Stimulated activated naive CD8-positive, alpha-beta T cell treated with anti-CD3 and anti-CD28 coated beads, Interleukin-15, amount 100 ng/mL, for 72 hours (primary cell): ENCODE data around the gene OR2T1.

Experiments
- ATAC-seq: fragments of 150-1000 bp; cut with Tn5 transposase; 2 replicates; pipeline ENCODE4 v1.10.0; 2021; ENCODE audit warnings: mild to moderate bottlenecking, moderate library complexity
- DNase-seq, 2 donors: peaks; one replicate each; pipeline ENCODE4 v3.0.0; 2021 to 2022
- H3K27ac Mint-ChIP-seq, 2 donors: one replicate each; pipeline ENCODE4 v1.8.0; 2022; ENCODE audit warnings: mild to moderate bottlenecking in 2 of 2, mixed read lengths in 2 of 2, moderate library complexity in 2 of 2
- H3K27me3 Mint-ChIP-seq: one replicate; pipeline ENCODE4 v1.8.0; 2022; ENCODE audit warnings: mixed read lengths
- H3K4me1 Mint-ChIP-seq: one replicate; pipeline ENCODE4 v1.8.0; 2022; ENCODE audit warnings: mild to moderate bottlenecking, mixed read lengths
- H3K4me3 Mint-ChIP-seq, 2 donors: one replicate each; pipeline ENCODE4 v1.8.0; 2022; ENCODE audit warnings: mild to moderate bottlenecking in 2 of 2, mixed read lengths in 2 of 2, moderate library complexity in 1 of 2
- H3K9me3 Mint-ChIP-seq, 2 donors: one replicate each; pipeline ENCODE4 v1.8.0; 2022; ENCODE audit warnings: mixed read lengths in 2 of 2

OR2T1 gene

GRCh38 chr1:248402748-248403147, at the start of gene OR2T1:
TSS of gene OR2T1 (plus strand) at chr1:248403048. CDS start at chr1:248406148, 3,100 bp downstream.
- no peaks in the 10 kb centered on the region for H3K27me3 Mint-ChIP-seq

GRCh38 chr1:248359415-248359814, 43.4 kb upstream of the OR2T1 start:
- Mint-ChIP-seq H3K4me3 (no peak overlapping the region), H3K4me1 (no peaks in the 10 kb centered on the region), H3K27ac (no peak overlapping the region), H3K9me3 (peaks cover 0 to under 1% of the 10 kb centered on the region in 2 donors), H3K27me3 (peaks cover 8% of the 10 kb centered on the region)
- ATAC-seq (no peak), DNase-seq (no peak)

More at GRCh38 chr1:248402748-248403147, at the start of gene OR2T1:
- Mint-ChIP-seq H3K9me3 (peaks cover 0 to 5% of the 10 kb centered on the region in 2 donors), H3K27ac (no peak within 1 kb of the TSS), H3K4me1 (peaks cover 13% of the 10 kb centered on the region), H3K4me3 (no peak within 1 kb of the TSS)
- no peak for DNase-seq
- no peak for ATAC-seq

GRCh38 chr1:248361121-248361715, 41.6 kb upstream of the OR2T1 start, which contains the start of gene OR2T4:
TSS of gene OR2T4 (plus strand) at chr1:248361665. CDS start at chr1:248361665, 0 bp downstream.
- Mint-ChIP-seq H3K27ac (peak within 1 kb of the TSS in 1 of 2 donors; percentile 15), H3K4me1 (no peaks in the 10 kb centered on the region), H3K4me3 (no peak within 1 kb of the TSS), H3K27me3 (peaks cover 8% of the 10 kb centered on the region), H3K9me3 (peaks cover 0 to 6% of the 10 kb centered on the region in 2 donors)
- DNase-seq = no peak
- ATAC-seq = no peak

GRCh38 chr1:248366609-248367008, 36.2 kb upstream of the OR2T1 start:
- H3K27me3 Mint-ChIP-seq = peaks cover 8% of the 10 kb centered on the region
- DNase-seq (no peak), ATAC-seq (no peak)
- H3K4me1 Mint-ChIP-seq = no peaks in the 10 kb centered on the region
- no peak overlapping the region for H3K27ac Mint-ChIP-seq
- H3K9me3 Mint-ChIP-seq = peaks cover 0 to 6% of the 10 kb centered on the region in 2 donors
- no peak overlapping the region for H3K4me3 Mint-ChIP-seq

- ATAC-seq (peak; percentile 55), DNase-seq (no peak)
- Mint-ChIP-seq H3K9me3 (no peaks in the 10 kb centered on the region), H3K4me1 (peaks cover 14% of the 10 kb centered on the region), H3K27ac (no peak overlapping the region), H3K4me3 (no peak overlapping the region), H3K27me3 (no peaks in the 10 kb centered on the region)
Observed at GRCh38 chr1:248372394-248372793, 30.5 kb upstream of the OR2T1 start.

GRCh38 chr1:248373761-248374160, 29.1 kb upstream of the OR2T1 start:
- no peaks in the 10 kb centered on the region for H3K9me3 Mint-ChIP-seq
- peaks cover 14% of the 10 kb centered on the region for H3K4me1 Mint-ChIP-seq

GRCh38 chr1:248375446-248375845, 27.4 kb upstream of the OR2T1 start, which contains the start of gene OR2T6:
TSS of gene OR2T6 (plus strand) at chr1:248375746. CDS start at chr1:248387609, 11,863 bp downstream.
- no peak for ATAC-seq
- Mint-ChIP-seq H3K27ac (peak within 1 kb of the TSS in 1 of 2 donors; percentile 50), H3K4me3 (no peak within 1 kb of the TSS), H3K4me1 (peaks cover 14% of the 10 kb centered on the region), H3K27me3 (no peaks in the 10 kb centered on the region), H3K9me3 (no peaks in the 10 kb centered on the region)
- DNase-seq = no peak

More at GRCh38 chr1:248373761-248374160, 29.1 kb upstream of the OR2T1 start:
- Mint-ChIP-seq H3K27me3 (no peaks in the 10 kb centered on the region), H3K27ac (peak overlapping the region in 1 of 2 donors; percentile 10), H3K4me3 (no peak overlapping the region)
- DNase-seq (no peak), ATAC-seq (no peak)

GRCh38 chr1:248376916-248377315, 25.9 kb upstream of the OR2T1 start:
- no peak overlapping the region for H3K27ac Mint-ChIP-seq
- ATAC-seq (no peak), DNase-seq (no peak)
- no peaks in the 10 kb centered on the region for H3K27me3 Mint-ChIP-seq
- H3K4me1 Mint-ChIP-seq = peaks cover 11% of the 10 kb centered on the region
- H3K9me3 Mint-ChIP-seq = no peaks in the 10 kb centered on the region
- no peak overlapping the region for H3K4me3 Mint-ChIP-seq

- H3K27ac Mint-ChIP-seq = no peak overlapping the region
- no peaks in the 10 kb centered on the region for H3K27me3 Mint-ChIP-seq
- no peaks in the 10 kb centered on the region for H3K4me1 Mint-ChIP-seq
- ATAC-seq (no peak), DNase-seq (no peak)
- no peaks in the 10 kb centered on the region for H3K9me3 Mint-ChIP-seq
- no peak overlapping the region for H3K4me3 Mint-ChIP-seq
Observed at GRCh38 chr1:248380854-248381253, 22.0 kb upstream of the OR2T1 start.

GRCh38 chr1:248388426-248388825, 14.4 kb upstream of the OR2T1 start:
- Mint-ChIP-seq H3K9me3 (no peaks in the 10 kb centered on the region), H3K4me3 (no peak overlapping the region), H3K27ac (no peak overlapping the region), H3K27me3 (peaks cover 9% of the 10 kb centered on the region), H3K4me1 (no peaks in the 10 kb centered on the region)
- no peak for ATAC-seq
- no peak for DNase-seq

GRCh38 chr1:248393050-248393449, 9.8 kb upstream of the OR2T1 start:
- Mint-ChIP-seq H3K4me1 (no peaks in the 10 kb centered on the region), H3K27me3 (peaks cover 28% of the 10 kb centered on the region), H3K27ac (no peak overlapping the region), H3K4me3 (no peak overlapping the region), H3K9me3 (peaks cover 0 to 7% of the 10 kb centered on the region in 2 donors)
- no peak for ATAC-seq
- DNase-seq = no peak

GRCh38 chr1:248404024-248404423, 1.2 kb downstream of the OR2T1 start:
- ATAC-seq = no peak
- no peak for DNase-seq
- no peak overlapping the region for H3K4me3 Mint-ChIP-seq
- peaks cover 2 to 7% of the 10 kb centered on the region in 2 donors for H3K9me3 Mint-ChIP-seq
- peaks cover 13% of the 10 kb centered on the region for H3K4me1 Mint-ChIP-seq
- H3K27ac Mint-ChIP-seq = no peak overlapping the region
- no peaks in the 10 kb centered on the region for H3K27me3 Mint-ChIP-seq

- DNase-seq (peak in 1 of 2 donors; percentile 18), ATAC-seq (peak; percentile 78)
- peaks cover 17 to 18% of the 10 kb centered on the region in 2 donors for H3K9me3 Mint-ChIP-seq
- peaks cover 13% of the 10 kb centered on the region for H3K4me1 Mint-ChIP-seq
- no peak overlapping the region for H3K4me3 Mint-ChIP-seq
- no peaks in the 10 kb centered on the region for H3K27me3 Mint-ChIP-seq
- no peak overlapping the region for H3K27ac Mint-ChIP-seq
Observed at GRCh38 chr1:248406721-248407692, 4.2 kb downstream of the OR2T1 start.

- peaks cover under 1 to 15% of the 10 kb centered on the region in 2 donors for H3K9me3 Mint-ChIP-seq
- H3K27me3 Mint-ChIP-seq = no peaks in the 10 kb centered on the region
- no peak for DNase-seq
- no peak overlapping the region for H3K4me3 Mint-ChIP-seq
- no peak overlapping the region for H3K27ac Mint-ChIP-seq
- peaks cover 27% of the 10 kb centered on the region for H3K4me1 Mint-ChIP-seq
- no peak for ATAC-seq
Observed at GRCh38 chr1:248416226-248416625, 13.4 kb downstream of the OR2T1 start.

- H3K4me1 Mint-ChIP-seq = peaks cover 27% of the 10 kb centered on the region
- ATAC-seq (no peak), DNase-seq (no peak)
- H3K27ac Mint-ChIP-seq = no peak overlapping the region
- no peaks in the 10 kb centered on the region for H3K27me3 Mint-ChIP-seq
- peaks cover 5 to 19% of the 10 kb centered on the region in 2 donors for H3K9me3 Mint-ChIP-seq
- no peak overlapping the region for H3K4me3 Mint-ChIP-seq
Observed at GRCh38 chr1:248417854-248418253, 15.0 kb downstream of the OR2T1 start.

- Mint-ChIP-seq H3K9me3 (peaks cover 18 to 33% of the 10 kb centered on the region in 2 donors), H3K4me3 (no peak overlapping the region), H3K27ac (no peak overlapping the region), H3K27me3 (no peaks in the 10 kb centered on the region), H3K4me1 (peaks cover 21% of the 10 kb centered on the region)
- ATAC-seq = no peak
- DNase-seq = no peak
Observed at GRCh38 chr1:248421384-248421783, 18.5 kb downstream of the OR2T1 start.
